Kidney epithelial cell (primary cell): ENCODE measurements around the gene SEMA4B. TPM values are rescaled to one million over a fixed set of nuclear protein-coding genes. Genes with fewer than 3 reads are reported as not detected.

Experiments used
- DNase-seq: peaks from one replicate; pipeline ENCODE4 v3.0.0-alpha.2; 2010; ENCODE audit warnings: low read depth
- H3K27me3 ChIP-seq: 2 replicates; pipeline ENCODE4 v1.6.0; 2011; ENCODE audit warnings: low read length; ENCODE audit not compliant: control insufficient read depth, insufficient read depth
- H3K36me3 ChIP-seq: 2 replicates; pipeline ENCODE4 v1.5.1; 2011; ENCODE audit warnings: low read length; ENCODE audit not compliant: control insufficient read depth, insufficient read depth
- H3K4me3 ChIP-seq: 2 replicates; pipeline ENCODE4 v1.5.1; 2011; ENCODE audit warnings: low read depth, mild to moderate bottlenecking, control low read depth, low read length
- total RNA-seq: library from RNA; depleted of rRNA; stranded (reverse); fragments of >200 nt; gene quantifications from 2 replicates; pipeline ENCODE4 v1.2.3, GENCODE V29; 2015
- TF ChIP-seq, protein P1 (sequence below): IDR thresholded peaks from 2 replicates; pipeline ENCODE4 v1.5.1; 2011; ENCODE audit warnings: mild to moderate bottlenecking, moderate library complexity, low read length, control low read depth, inconsistent platforms; ENCODE audit not compliant: insufficient read depth, poor library complexity, severe bottlenecking

SEMA4B gene
- total RNA-seq, 1 donor from 2014 or later: 44.2 TPM

GRCh38 chr15:90213122-90213817 lies 12.1 kb downstream of the SEMA4B start:
- H3K36me3 ChIP-seq: peaks cover 1% of the 10 kb centered on the region
- no peak for DNase-seq
- no peaks in the 10 kb centered on the region for H3K27me3 ChIP-seq
- H3K4me3 ChIP-seq: no peak overlapping the region
- TF ChIP-seq, protein P1, sequence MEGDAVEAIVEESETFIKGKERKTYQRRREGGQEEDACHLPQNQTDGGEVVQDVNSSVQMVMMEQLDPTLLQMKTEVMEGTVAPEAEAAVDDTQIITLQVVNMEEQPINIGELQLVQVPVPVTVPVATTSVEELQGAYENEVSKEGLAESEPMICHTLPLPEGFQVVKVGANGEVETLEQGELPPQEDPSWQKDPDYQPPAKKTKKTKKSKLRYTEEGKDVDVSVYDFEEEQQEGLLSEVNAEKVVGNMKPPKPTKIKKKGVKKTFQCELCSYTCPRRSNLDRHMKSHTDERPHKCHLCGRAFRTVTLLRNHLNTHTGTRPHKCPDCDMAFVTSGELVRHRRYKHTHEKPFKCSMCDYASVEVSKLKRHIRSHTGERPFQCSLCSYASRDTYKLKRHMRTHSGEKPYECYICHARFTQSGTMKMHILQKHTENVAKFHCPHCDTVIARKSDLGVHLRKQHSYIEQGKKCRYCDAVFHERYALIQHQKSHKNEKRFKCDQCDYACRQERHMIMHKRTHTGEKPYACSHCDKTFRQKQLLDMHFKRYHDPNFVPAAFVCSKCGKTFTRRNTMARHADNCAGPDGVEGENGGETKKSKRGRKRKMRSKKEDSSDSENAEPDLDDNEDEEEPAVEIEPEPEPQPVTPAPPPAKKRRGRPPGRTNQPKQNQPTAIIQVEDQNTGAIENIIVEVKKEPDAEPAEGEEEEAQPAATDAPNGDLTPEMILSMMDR: no peak

DNA sequence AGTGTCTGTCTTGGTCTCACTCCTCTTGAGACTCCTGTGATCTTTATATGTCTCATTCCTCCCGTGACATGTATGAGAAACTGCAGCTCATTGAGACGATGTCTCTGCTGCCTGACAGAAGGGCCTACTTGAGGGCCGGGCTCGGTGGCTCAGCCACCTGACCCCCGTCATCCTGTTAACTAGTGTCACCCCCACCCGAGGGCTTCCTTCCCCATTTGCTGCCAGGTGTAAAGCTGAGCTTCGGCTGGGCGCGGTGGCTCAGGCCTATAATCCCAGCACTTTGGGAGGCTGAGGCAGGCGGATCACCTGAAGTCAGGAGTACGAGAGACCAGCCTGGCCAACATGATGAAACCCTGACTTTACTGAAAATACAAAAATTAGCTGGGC lies 12.7 kb downstream of the SEMA4B start:
- DNase-seq: no peak
- Histone ChIP-seq H3K36me3 (peaks cover 1% of the 10 kb centered on the region), H3K27me3 (no peaks in the 10 kb centered on the region), H3K4me3 (no peak overlapping the region)
- TF ChIP-seq, protein P1: no peak

GRCh38 chr15:90214553-90215196 lies 13.5 kb downstream of the SEMA4B start:
- DNase-seq: no peak
- TF ChIP-seq, protein P1: peak; percentile 44
- Histone ChIP-seq H3K27me3 (no peaks in the 10 kb centered on the region), H3K36me3 (peaks cover 1% of the 10 kb centered on the region), H3K4me3 (no peak overlapping the region)

DNA sequence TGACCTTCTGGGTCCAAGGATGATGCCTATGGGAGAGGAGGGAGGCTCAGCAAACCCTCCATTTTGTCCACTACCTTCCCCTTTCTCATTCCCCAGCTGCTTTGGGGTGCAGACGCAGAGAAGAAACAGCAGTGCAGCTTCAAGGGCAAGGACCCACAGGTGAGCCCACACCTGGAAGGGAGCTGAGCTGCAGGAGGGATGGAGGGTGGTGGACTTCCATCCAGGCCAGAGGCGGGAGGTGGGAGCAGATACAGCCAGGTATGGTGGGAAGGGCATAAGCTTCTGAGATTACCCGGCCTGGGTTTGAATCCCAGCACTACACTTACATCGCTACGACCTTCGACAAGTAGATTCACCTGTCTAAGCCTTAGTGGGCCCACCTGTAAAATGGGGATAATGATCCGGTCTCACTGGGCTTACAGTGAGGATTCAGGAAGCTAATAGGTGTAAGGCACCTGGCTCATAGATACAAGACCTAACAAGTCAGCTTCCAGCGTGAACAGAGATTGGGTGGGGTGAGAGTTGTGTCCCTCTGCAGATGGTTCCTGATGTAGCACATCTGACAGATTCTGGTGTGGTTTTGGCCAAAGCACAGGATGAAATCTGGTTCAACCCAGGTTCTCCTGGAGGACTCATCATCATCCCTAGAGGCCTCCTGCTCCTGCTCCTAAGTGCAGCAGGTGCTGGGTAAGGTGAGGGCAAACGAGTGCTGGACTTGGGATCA lies 16.7 kb downstream of the SEMA4B start:
- no peak for DNase-seq
- H3K27me3 ChIP-seq: no peaks in the 10 kb centered on the region
- H3K4me3 ChIP-seq: no peak overlapping the region
- peaks cover 3% of the 10 kb centered on the region for H3K36me3 ChIP-seq
- TF ChIP-seq, protein P1: no peak

DNA sequence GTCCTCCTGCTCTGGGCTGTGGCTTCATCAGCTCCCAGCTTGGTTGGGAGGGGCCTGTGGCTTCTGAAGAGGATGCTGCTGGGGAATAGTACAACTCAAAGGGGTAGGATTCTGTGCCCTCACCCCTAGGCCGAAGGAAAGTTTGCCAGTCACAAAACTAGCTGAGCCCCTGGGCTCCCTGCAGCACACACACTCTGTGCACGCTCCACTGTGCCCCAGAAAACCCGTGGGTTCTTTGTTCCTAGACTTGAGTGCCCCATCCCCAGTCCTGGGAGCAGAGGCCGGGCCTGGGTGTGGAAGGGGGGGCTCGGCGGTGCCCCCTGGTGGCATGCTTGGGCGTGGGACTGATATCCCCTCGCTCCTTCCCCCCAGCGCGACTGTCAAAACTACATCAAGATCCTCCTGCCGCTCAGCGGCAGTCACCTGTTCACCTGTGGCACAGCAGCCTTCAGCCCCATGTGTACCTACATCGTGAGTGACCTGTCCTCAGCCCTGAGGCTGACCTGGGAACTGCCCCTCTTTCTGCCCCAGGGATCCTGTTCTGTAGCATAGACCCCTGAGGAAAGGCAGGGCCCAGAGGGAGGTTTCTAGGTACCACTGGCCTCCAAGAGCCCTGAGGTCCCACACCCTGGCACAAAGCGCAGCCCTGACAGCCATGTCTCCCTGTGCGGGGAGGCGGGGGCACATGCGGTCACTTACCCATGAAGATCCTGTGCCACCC lies 18.5 kb downstream of the SEMA4B start:
- TF ChIP-seq, protein P1: peak; percentile 75
- Histone ChIP-seq H3K4me3 (no peak overlapping the region), H3K36me3 (peaks cover 3% of the 10 kb centered on the region), H3K27me3 (no peaks in the 10 kb centered on the region)
- DNase-seq: no peak
